GM12874 (cell line): ENCODE data around the gene KIRREL3.

Experiments
- TF ChIP-seq, protein P1 (sequence below): IDR thresholded peaks from 2 replicates; pipeline ENCODE4 v1.5.1; 2011; ENCODE audit warnings: low read depth, mild to moderate bottlenecking, control low read depth, low read length, moderate library complexity; ENCODE audit not compliant: insufficient read depth

The KIRREL3 gene

DNA sequence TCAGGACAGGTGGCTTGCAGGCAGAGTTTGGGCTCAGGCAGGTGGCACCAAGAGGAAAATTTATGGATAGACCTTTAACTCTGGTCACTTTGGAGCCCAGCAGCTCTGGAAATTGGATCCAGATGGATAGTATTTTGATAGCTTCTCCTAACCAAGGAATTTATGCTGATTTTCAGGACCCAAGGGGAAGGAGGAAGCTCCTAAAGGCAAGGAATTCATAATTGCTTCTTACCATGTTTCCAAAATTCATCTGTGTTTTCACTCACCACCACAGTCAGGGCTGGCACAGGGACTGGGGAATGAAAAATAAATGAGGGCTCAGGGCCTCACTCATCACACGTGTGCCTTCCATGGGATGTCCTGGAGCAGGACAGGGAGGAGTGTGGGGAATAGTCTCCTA is 327.3 kb downstream of the KIRREL3 start:
- TF ChIP-seq, protein P1, sequence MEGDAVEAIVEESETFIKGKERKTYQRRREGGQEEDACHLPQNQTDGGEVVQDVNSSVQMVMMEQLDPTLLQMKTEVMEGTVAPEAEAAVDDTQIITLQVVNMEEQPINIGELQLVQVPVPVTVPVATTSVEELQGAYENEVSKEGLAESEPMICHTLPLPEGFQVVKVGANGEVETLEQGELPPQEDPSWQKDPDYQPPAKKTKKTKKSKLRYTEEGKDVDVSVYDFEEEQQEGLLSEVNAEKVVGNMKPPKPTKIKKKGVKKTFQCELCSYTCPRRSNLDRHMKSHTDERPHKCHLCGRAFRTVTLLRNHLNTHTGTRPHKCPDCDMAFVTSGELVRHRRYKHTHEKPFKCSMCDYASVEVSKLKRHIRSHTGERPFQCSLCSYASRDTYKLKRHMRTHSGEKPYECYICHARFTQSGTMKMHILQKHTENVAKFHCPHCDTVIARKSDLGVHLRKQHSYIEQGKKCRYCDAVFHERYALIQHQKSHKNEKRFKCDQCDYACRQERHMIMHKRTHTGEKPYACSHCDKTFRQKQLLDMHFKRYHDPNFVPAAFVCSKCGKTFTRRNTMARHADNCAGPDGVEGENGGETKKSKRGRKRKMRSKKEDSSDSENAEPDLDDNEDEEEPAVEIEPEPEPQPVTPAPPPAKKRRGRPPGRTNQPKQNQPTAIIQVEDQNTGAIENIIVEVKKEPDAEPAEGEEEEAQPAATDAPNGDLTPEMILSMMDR: no peak

DNA sequence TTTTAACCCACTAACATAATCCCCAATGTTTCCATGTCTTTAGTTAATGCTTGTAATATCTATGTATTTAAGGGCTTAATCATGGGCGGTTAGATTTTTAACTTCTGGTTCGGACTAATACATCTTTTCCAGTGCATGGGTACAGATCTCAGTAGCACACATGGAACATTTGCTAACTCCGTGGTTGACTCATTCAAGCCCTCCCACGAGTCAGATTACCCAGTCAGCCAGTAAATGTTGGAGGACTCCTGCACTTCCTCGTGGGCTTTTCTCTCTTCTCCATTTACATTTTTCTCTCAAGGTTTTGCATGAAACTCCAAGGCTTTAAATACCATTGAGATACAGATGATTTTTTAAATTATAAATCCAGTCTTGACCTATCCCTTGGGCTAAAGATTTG is 331.2 kb downstream of the KIRREL3 start:
- TF ChIP-seq, protein P1: no peak

DNA sequence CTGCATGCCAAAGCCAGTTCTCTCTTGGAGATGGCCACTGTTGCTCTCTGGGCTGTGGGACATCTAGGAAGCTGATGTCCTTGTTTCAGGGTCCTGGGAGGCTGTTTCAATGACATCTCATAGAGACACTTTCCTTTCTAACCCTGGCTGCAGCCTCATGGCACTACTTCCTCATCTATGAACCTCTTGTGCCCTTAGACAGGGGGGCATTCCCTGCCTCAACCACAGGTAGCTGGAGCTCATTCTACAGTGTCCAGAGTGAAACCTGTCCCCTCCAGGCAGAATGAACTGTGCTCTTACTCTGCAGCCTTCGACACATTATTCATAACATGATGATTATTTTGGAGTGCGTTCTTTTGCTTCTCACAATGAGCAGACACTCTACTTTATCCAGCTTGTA is 335.9 kb downstream of the KIRREL3 start:
- TF ChIP-seq, protein P1: no peak

DNA sequence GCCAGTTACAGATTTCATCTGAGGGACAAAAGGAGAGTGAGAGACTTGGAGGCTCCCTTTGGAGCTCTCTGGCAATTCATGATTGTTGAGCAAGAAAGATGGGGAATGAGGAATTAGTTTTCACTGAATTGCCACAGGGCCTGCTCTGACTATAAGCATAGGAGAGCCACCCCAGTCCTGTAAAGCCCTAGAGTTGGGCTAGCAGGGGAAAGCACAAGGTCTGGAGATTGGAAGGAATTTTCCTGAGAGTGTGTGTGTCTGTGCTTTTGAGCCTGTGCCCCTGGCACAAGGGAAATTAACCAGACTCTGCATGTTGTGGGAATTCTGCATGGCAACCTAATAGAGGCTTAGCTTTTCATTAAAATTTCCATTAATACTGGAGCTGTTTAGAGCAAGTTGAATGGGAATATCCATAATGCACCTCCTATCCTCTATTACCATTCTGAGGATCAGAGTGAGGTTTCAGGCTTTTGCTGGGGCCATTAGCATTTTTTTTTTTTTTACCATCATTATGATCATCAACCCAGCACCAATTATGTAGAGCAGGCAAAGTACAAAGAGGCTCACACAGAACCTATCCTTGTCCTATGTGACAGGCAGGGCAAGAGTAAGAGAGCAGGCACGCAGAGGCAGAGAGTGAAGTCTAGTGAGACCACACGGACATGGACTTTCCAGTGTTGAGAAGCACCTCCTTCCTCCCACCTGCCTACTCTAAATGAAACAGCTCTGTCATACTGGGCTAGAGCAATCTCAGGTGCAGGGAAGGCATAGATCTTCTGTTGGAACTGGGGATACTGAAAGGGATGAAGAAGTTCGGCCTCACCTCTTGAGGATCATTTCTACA is 336.6 kb downstream of the KIRREL3 start:
- TF ChIP-seq, protein P1: no peak

DNA sequence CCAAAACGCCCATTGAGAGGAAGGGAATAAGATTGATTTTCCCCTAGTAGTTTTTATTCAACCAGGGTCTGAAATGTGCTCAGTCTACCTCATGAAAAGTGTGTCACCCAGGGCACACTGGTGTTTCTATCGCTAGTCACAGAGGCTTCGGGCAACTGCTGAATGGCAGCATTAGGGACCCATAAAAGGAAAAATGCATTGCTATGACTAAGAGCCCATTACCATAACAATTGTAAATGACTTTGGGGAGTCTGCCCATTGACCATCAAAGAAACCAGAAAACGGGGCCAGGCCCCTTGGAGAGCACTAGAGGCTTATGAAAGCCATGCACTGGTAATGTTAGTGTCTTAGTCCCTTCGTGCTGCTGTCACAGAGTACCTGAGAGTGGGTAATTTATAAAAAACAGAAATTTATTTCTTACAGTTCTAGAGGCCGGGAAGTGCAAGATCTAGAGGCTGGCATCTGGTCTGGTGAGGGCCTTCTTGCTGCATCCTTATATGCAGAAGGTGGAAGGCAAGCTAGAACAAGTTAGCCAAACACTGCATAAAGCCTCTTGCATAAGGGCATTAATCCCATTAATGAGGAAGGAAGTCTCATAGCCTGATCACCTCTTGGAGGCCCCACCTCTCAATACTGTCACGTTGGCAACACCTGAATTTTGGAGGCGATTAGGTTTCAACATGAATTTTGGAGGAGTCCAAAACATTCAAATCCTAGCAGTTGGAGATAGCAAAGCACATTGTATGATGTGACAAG is 338.4 kb downstream of the KIRREL3 start:
- TF ChIP-seq, protein P1: no peak

DNA sequence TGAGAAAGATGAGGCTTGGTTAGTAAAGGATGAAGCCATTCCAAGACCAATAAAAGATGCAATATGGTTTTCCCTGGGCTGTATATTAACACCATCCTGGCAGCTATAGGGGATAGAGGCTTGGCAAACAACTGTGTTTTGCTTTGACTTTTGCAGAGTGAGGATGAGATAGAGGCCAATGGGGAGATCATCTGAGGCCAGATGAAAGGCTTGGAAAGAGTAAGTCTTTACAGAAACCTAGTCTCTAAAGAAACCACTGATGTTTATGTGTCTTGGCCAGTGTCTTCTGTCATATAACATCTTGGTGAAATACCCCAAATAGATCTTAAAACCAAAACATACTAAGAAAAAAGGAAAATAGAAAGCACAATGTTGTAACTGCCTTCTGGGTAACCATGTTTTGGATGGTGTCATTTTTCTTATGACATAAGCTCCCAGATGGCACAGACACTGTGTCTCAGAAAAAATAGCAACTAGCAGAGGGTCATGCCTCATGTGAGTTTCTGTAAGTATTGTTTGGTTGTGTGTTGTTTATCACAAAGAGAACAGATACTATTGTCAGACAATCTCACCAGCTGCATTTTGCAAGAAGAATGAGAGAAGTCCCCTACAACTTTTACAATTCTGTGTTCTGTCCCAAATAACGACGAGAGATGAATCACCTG is 339.7 kb downstream of the KIRREL3 start:
- TF ChIP-seq, protein P1: no peak

DNA sequence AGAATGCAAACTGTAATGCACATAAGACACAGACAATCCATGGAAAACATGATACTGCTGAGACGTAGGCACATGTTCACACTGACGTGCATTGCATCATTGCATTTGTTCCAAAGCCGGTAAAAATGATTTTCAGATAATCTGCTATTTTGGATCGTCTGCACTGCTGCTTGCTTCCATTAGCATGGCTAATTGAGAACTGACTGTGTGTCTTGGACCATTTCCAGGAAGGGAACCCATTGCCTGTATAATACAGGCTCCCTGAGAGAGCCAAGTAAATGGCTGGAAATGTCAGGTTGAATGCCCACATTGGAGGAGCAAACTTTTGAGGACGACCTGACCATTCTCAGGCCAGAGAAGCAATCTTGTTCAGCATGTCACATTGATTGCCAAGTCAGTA is 340.2 kb downstream of the KIRREL3 start:
- TF ChIP-seq, protein P1: no peak
